Measurements from ENCODE around the gene NEMF. TPM values are rescaled to one million over a fixed set of nuclear protein-coding genes. Genes with fewer than 3 reads are reported as not detected.
"Not testable (repeated sequence)": the region's sequence is repeated elsewhere in the genome, so short reads cannot be mapped to it uniquely, and the experiment has no call there.

NEMF gene
- total RNA-seq, 1 donor from 2014 or later = 49.8 TPM

DNA sequence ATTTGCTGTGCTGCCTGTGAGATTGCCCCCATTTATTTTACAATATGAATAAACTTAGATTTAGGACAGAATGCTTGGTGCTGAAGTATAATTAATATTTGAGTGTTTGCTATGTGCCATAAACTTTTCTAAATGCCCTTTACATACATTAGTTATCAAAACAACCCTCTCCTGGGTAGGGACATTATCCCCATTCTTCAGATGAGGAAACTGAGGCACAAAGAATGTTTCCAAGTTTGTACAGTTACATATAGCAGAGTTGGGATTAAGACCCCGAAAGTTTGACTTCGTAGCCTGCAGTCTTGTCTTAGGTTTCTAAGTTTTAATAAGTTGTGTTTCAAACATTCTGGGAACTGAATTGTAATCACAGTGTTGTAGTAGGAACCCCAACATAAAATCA, 66.3 kb downstream of the NEMF start:
- no peaks in the 10 kb centered on the region for H3K9me3 Mint-ChIP-seq (ENCODE audit: low read depth)
- peaks cover 41% of the 10 kb centered on the region for H3K4me1 Mint-ChIP-seq (ENCODE audit: low read depth)
- DNase-seq (ENCODE audit: low spot score) = no peak
- no peak for TF ChIP-seq CTCF (IDR thresholded peaks at IDR 0.05)
- no peaks in the 10 kb centered on the region for H3K27me3 Mint-ChIP-seq (ENCODE audit: low read depth)
- peaks cover 39% of the 10 kb centered on the region for H3K36me3 Mint-ChIP-seq (ENCODE audit: low read depth)
- H3K27ac Mint-ChIP-seq (ENCODE audit: unreplicated experiment) = no peak overlapping the region
- H3K4me3 Mint-ChIP-seq (ENCODE audit: unreplicated experiment) = no peak overlapping the region

- H3K27ac Mint-ChIP-seq (ENCODE audit: unreplicated experiment) = peak overlapping the region; percentile 77
- H3K9me3 Mint-ChIP-seq (ENCODE audit: low read depth) = no peaks in the 10 kb centered on the region
- H3K36me3 Mint-ChIP-seq (ENCODE audit: low read depth) = peaks cover 43% of the 10 kb centered on the region
- no peak for DNase-seq (ENCODE audit: low spot score)
- peaks cover 27% of the 10 kb centered on the region for H3K4me1 Mint-ChIP-seq (ENCODE audit: low read depth)
- H3K27me3 Mint-ChIP-seq (ENCODE audit: low read depth) = no peaks in the 10 kb centered on the region
- no peak for TF ChIP-seq CTCF (IDR thresholded peaks at IDR 0.05)
- H3K4me3 Mint-ChIP-seq (ENCODE audit: unreplicated experiment) = no peak overlapping the region
These were observed 69.1 kb downstream of the NEMF start for GRCh38 chr14:49783394-49784014.

DNA sequence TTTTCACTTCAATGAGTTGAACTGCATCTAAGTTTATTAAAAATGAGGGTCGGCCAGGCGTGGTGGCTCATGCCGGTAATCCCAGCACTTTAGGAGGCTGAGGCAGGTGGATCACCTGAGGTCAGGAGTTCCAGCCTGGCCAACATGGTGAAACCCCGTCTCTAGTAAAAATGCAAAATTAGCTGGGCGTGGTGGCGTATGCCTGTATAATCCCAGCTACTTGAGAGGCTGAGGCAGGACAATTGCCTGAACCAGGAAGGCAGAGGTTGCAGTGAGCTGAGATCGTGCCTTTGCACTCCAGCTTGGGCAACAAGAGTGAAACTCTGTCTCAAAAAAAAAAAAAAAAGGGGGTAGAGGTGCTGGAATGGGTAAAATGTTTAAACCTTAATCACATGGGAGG, 71.5 kb downstream of the NEMF start:
- H3K9me3 Mint-ChIP-seq (ENCODE audit: low read depth); H3K27me3 Mint-ChIP-seq (ENCODE audit: low read depth); DNase-seq (ENCODE audit: low spot score); H3K4me3 Mint-ChIP-seq (ENCODE audit: unreplicated experiment); H3K27ac Mint-ChIP-seq (ENCODE audit: unreplicated experiment): not testable (repeated sequence)
- Mint-ChIP-seq H3K4me1 (ENCODE audit: low read depth) (peaks cover 24% of the 10 kb centered on the region), H3K36me3 (ENCODE audit: low read depth) (peaks cover 40% of the 10 kb centered on the region)

GRCh38 chr14:49778421-49778820, 74.2 kb downstream of the NEMF start:
- Mint-ChIP-seq H3K27ac (ENCODE audit: unreplicated experiment) (no peak overlapping the region), H3K27me3 (ENCODE audit: low read depth) (no peaks in the 10 kb centered on the region), H3K9me3 (ENCODE audit: low read depth) (no peaks in the 10 kb centered on the region), H3K36me3 (ENCODE audit: low read depth) (peaks cover 39% of the 10 kb centered on the region), H3K4me1 (ENCODE audit: low read depth) (peaks cover 11% of the 10 kb centered on the region), H3K4me3 (ENCODE audit: unreplicated experiment) (no peak overlapping the region)
- DNase-seq (ENCODE audit: low spot score) = no peak
- no peak for TF ChIP-seq CTCF (IDR thresholded peaks at IDR 0.05)

DNA sequence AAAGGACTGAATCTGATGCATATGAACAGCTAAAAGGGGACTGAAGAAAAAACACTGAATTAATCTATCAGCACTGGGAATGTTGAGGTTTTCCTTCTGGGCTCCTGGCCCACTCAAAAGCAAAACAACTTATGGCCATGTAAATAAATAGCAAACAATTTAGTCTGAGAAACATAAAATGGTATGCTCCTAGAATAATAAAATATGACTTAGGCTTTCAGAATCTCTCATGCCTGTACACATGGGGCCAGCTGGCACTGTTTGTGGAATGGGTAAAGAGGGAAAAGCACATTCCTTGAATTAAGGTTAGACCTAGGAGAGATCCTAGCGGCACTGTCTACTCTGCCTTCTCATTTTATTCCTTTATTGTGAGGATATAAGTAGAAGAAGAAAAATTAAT, 78.5 kb downstream of the NEMF start:
- Mint-ChIP-seq H3K9me3 (ENCODE audit: low read depth) (no peaks in the 10 kb centered on the region), H3K4me3 (ENCODE audit: unreplicated experiment) (no peak overlapping the region), H3K36me3 (ENCODE audit: low read depth) (peaks cover 17% of the 10 kb centered on the region), H3K27me3 (ENCODE audit: low read depth) (no peaks in the 10 kb centered on the region), H3K4me1 (ENCODE audit: low read depth) (peaks cover 36% of the 10 kb centered on the region), H3K27ac (ENCODE audit: unreplicated experiment) (peak overlapping the region; percentile 57)
- no peak for DNase-seq (ENCODE audit: low spot score)
- no peak for TF ChIP-seq CTCF (IDR thresholded peaks at IDR 0.05)

- not testable (repeated sequence) for H3K9me3 Mint-ChIP-seq (ENCODE audit: low read depth); H3K27ac Mint-ChIP-seq (ENCODE audit: unreplicated experiment); DNase-seq (ENCODE audit: low spot score); H3K27me3 Mint-ChIP-seq (ENCODE audit: low read depth); H3K4me3 Mint-ChIP-seq (ENCODE audit: unreplicated experiment)
- Mint-ChIP-seq H3K4me1 (ENCODE audit: low read depth) (peaks cover 46% of the 10 kb centered on the region), H3K36me3 (ENCODE audit: low read depth) (peaks cover 11% of the 10 kb centered on the region)
These were observed 80.9 kb downstream of the NEMF start for GRCh38 chr14:49771691-49772090.

All from chondrocyte (in vitro differentiated cells).